Ovary (tissue), 3 donors: Measurements from ENCODE around the gene SMCO3.

Source experiments
- CTCF ChIP-seq, 3 donors: fragments of 450-650 bp in 2 of 3; fragments of 200-600 bp in 1 of 3; IDR thresholded peaks; one replicate each; pipeline versions ENCODE4 v1.5.1 to v1.8.0; 2016 to 2022; ENCODE audit warnings: antibody characterized with exemption in 3 of 3, mild to moderate bottlenecking in 1 of 3
- EP300 ChIP-seq: sonication (generic); formaldehyde crosslinking; IDR thresholded peaks from one replicate; pipeline ENCODE4 v1.6.1; 2017; ENCODE audit warnings: antibody characterized with exemption
- POLR2A ChIP-seq: fragments of 450-650 bp; IDR thresholded peaks from one replicate; pipeline ENCODE4 v1.6.1; 2017; ENCODE audit warnings: antibody characterized with exemption, mild to moderate bottlenecking, moderate library complexity
- donor health status: DM: no; HTN: no; CAD: no.

GRCh38 chr12:14810167-14810952 lies 3.6 kb downstream of the SMCO3 start:
- no peak for TF ChIP-seq CTCF (IDR thresholded peaks at IDR 0.05)
- no peak for TF ChIP-seq POLR2A
- TF ChIP-seq EP300 = no peak
